T-helper 22 cell (primary cell): Measurements from ENCODE around the gene SAMD9.
"Not testable (repeated sequence)": the region's sequence is repeated elsewhere in the genome, so short reads cannot be mapped to it uniquely, and the experiment has no call there.

Experiments
- DNase-seq: peaks from one replicate; pipeline ENCODE4 v3.0.0-alpha.2; 2020; ENCODE audit warnings: low read depth

SAMD9 gene

GRCh38 chr7:93120592-93121549 is 3.1 kb upstream of the SAMD9 start:
- DNase-seq = no peak

- no peak for DNase-seq
Measured at GRCh38 chr7:93119191-93119905, 1.6 kb upstream of the SAMD9 start.

- no peak for DNase-seq
Measured at GRCh38 chr7:93117327-93117726, 452 bp downstream of the SAMD9 start.

- DNase-seq = no peak
Measured at GRCh38 chr7:93115796-93116195, 2.0 kb downstream of the SAMD9 start.

GRCh38 chr7:93108003-93108402 is 9.8 kb downstream of the SAMD9 start:
- no peak for DNase-seq

- DNase-seq = no peak
Measured at GRCh38 chr7:93097388-93097787, 20.4 kb downstream of the SAMD9 start.

- no peak for DNase-seq
Measured at GRCh38 chr7:93092757-93093370, 24.9 kb downstream of the SAMD9 start.

- DNase-seq = not testable (repeated sequence)
Measured at GRCh38 chr7:93073357-93073756, 44.4 kb downstream of the SAMD9 start.

- no peak for DNase-seq
Measured at GRCh38 chr7:93062599-93062998, 55.2 kb downstream of the SAMD9 start.

- no peak for DNase-seq
Measured at GRCh38 chr7:93060865-93061264, 56.9 kb downstream of the SAMD9 start.

- no peak for DNase-seq
Measured at GRCh38 chr7:93060025-93060424, 57.8 kb downstream of the SAMD9 start.

- DNase-seq = not testable (repeated sequence)
Measured at GRCh38 chr7:93056621-93057020, 61.2 kb downstream of the SAMD9 start.

GRCh38 chr7:93055543-93056107 is 62.2 kb downstream of the SAMD9 start:
- DNase-seq = no peak

GRCh38 chr7:93054975-93055374 is 62.8 kb downstream of the SAMD9 start:
- no peak for DNase-seq

- no peak for DNase-seq
Measured at GRCh38 chr7:93053949-93054943, 63.5 kb downstream of the SAMD9 start.

GRCh38 chr7:93053209-93053948 is 64.4 kb downstream of the SAMD9 start:
- no peak for DNase-seq

GRCh38 chr7:93051660-93052059 is 66.1 kb downstream of the SAMD9 start:
- DNase-seq = no peak
